AG08396 (cell line): ENCODE data around the gene RBM5.

Experiments used
- DNase-seq: peaks from one replicate; pipeline ENCODE4 v3.0.0; 2012; ENCODE audit warnings: low spot score, mixed read lengths

The RBM5 gene

DNA sequence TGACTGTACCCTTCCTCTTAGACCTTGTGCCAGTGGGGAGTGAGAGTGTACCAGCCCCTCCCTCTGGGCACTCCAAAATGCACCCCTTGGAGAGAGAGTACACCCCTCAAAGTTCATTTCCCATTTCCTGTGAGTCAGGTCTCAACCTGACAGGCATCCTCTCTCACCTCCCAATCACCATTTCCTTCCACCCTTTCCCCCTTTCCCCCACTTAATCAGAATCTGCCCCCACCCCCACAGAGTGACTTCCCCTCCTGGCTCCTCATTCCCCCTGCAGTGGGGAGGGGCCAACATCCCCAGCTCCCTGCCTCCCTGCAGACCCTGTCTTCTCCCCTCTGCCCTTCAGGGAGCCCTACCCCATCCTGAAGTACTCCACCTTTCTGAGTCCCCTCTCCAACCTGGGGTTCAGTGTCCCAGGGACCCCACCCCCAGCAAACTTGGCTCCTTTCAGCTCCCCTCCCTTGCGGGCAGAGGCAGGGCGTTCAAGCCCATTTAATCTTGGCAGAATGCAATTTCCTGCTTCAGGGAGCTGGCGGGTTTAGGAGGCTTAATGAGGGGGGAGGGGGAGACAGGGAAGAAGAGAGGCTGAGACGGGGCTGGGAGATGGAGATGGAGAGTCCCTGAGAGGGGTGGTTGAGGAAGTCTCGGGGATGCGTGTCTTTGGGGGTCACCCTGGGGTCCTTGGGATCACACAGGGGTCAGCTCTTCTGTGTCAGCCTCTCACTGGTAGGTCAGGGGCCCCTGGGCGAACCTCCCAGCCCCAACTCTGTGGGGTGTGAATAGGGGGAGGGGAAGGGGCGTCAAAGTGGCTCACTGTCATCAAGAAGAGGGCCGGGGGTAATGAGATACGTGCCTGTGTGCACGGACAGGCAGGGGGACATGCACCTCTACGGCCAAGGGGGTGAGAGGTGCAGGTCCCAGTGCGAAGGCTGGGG lies 49.8 kb downstream of the RBM5 start:
- no peak for DNase-seq

DNA sequence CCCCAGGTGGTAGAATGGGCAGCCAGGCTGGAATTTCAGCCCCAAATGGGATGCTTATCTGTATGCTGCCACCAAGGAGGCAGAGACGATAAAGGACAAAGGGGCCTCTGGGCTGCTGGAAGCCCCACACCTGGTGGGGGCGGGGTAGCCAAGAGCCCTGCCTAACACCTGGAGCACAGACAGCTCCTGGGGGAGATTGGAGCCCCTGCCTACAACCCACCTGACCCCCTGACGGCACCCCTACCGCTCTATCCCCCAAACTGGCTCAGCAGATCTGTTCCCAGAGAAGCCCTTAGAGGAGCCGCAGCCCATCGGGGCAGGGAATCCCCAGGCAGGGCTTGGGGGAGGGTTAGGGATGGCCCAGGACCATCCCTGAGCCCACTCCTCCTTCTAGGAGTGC lies 50.6 kb downstream of the RBM5 start:
- DNase-seq, result no peak

DNA sequence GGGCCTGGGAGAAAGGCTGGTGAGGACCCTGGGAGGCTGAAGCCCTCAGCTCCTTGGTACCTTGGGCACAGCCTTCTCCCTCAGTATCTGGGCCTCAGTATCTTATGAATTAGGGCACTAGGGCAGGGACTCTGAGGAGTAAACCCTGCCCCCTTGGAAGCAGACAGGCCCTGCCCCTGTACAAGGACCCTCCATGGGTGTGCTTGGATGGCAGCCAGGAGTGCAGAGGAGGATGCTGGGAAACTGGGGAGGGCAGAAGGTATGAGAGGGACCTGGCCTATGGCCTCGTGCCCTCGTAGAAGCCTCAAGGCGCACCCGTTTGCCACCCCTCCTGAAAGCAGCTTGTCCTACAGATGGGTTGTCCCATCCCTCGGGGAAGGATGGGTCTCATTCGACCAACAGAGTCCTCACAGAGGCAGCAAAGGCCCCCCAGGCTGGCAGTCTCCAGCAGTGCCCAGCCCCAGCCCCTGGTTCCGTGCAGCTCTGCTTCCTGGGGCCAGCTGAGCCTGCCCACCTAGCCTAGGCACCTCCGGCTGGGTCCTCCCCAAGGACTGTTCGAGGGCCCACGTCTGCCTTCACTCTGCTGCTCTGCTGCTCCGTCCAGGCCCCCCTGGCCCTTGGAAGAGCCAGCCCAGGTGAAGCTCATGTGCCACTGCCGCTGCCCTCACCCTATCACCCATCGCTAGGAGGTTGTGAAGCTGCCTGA lies 51.2 kb downstream of the RBM5 start:
- no peak for DNase-seq

DNA sequence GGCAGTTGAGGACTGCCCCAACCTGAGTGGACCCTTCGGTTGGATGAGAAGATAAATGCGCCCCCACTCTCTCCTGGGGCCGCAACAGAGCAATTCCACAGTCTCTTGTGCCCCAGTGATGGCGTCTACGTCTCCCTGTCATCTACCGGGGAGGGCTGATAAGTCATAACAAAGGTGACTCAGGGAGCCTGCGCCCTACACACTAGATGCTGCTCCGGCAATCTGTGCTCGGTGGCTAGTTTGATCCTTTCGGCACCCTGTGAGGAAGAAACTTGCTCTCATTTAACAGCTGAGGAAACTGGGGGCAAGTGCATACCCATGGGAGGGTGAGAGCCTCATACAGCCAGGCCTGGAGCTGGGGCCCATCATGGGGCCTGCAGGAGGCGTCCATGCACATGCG lies 52.3 kb downstream of the RBM5 start:
- DNase-seq, result no peak

DNA sequence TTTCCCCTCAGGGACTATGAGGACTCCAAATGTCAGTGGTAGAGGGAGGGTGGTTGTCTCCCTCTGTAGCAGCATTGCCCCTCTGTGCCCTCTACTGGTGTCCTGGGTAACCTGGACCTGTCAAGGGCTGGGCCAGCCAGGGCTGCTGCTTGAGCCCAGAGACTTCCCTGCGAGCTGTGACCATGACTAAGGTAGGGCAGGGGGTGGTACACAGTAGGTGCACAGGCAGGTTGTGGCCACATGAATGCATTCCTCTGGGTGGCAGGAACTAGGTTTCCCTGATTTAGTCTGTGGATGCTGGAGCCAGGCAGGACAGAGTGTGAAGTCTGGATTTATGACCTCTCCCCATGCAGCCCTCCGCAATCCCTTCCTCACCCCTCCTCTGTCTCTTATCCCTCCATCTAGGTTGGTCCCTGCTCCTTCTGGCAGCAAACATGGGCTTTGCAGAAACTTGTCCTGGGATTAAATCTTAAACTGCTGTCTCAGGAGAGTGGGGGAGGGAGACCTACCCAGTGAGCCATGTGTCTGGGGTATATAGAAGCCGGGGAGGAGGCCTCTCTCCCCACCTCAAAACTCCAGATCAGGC lies 57.7 kb downstream of the RBM5 start:
- no peak for DNase-seq

DNA sequence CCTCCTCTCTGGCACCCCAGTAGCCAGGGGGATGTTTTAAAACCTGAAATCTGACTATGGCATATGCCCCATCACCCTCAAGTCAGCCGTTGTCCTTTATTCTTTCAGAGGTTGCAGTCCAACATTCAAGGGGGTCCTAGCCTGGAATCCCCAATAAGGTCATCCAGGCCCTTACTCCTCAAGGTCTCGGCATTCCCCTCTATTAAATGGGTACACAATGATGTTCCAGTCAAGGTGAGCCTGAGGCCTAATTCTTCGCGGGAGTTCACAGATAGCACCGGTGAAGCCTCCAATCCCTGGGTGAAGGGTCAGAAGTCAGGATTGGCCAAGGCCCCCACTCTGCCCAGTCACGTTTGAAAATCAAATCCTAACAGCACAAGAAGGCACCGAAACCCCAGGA lies 58.3 kb downstream of the RBM5 start:
- no peak for DNase-seq

DNA sequence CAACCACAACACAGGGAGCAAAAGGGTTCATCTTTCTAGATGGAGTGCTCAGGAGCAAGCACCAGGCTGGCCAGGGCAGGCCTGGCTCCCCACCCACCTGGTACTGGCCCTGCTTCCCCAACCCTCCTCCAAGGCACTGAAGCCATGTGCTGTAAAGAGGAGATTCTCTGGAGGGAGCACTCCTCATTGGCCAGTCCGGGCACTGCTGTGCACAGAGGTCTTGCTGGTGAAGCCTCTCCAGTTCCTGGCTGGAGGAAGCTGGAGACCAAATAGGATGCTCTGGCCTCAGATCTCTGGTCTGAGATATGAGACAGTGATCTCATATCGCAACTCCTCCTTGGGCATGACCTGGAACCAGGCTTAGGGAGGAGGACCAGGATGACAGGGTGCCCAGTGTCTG lies 58.7 kb downstream of the RBM5 start:
- no peak for DNase-seq

DNA sequence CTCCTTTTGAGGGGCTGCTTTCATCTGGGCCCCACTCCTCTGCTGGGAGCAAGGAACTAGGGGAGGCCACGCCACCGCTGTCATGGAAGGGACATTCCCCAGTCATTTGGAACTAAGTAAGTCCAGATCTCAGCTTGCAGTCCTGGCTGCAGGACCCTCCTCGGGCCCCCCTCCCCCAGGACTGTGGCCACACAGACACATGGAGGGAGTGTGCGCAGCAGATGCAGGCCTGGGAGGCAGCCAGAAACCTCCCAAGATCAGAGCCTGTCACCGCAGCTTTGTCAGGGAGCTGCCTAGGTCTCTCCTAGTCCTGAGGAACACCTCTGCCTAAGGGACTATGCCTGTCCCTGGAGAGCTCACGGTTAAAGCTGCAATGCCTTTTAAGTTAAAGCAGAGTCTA lies 59.1 kb downstream of the RBM5 start:
- no peak for DNase-seq

DNA sequence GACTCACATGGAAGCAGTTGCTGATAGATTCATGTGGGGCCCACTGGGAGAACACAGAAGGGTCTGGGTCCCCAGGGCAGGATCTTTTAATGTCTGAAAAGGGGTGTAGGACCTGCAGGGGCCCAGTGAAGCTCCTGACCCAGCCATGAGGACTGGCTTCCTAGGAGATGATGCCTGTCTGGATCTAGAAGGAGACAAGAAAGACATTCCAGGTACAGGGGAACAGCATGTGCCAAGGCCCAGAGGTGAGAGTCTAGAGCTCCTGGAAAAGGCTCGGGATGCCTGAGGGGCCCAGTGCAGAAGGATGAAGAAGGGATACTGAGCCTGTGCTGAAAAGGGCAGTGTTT lies 61.7 kb downstream of the RBM5 start:
- no peak for DNase-seq

DNA sequence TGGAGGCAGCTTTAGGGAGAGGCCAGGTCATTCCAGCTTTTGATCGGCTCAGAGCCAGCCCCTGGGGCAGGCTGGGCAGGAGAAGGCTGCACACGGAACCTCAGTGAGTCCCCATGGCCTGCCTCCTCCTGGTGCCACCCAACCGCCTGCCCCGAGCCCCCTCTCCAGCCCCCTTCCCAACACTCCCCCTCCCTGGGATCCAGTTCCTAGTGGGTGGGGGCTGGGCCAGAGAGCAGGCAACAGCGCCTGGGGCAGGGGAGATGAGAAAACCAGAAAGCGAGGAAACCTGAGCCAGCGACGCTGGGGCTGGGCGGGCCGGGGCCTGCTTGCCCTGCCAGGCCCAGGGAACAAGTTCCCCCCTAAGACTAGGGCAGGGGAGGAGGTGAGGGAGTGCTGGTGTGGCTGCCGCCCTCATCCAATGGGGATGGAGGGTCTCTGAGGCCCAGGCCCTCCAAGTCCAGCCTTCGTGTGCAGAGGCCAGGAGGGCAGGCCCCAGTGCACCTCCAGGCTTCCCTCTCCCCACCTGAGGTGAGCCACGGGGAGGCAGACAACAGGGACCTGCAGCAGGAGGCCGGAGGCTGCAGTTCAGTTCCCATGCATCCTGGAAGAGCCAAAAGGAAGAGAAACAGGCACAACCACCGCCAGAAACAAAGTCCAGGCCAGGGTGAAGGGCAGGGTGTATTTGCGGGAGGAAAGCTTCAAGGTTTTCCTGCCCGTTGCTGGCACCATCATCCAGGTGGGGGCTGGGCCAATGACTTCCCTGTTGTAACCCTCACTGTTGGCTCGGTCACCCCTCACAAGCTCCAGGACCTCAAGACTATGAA lies 62.4 kb downstream of the RBM5 start:
- no peak for DNase-seq

DNA sequence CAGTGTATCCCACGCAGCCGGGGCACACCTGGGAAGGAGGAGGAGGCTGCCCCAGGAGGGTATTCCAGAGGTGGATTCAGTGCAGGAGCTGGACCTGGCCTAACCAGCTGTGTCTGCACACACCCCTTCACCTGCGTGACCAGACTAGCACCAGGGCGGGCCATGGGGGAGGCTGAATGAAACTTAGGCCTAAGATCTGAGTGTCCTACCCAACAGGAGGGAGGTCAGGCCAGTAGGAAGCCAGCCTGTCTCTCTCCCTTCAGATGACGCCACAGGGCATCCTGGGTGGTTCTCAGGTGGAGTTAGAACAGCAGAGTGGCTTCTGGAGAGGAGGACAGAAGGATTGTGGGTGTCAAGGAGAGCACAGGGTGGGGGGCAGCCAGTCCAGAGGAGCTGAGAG lies 63.0 kb downstream of the RBM5 start:
- DNase-seq, result no peak

DNA sequence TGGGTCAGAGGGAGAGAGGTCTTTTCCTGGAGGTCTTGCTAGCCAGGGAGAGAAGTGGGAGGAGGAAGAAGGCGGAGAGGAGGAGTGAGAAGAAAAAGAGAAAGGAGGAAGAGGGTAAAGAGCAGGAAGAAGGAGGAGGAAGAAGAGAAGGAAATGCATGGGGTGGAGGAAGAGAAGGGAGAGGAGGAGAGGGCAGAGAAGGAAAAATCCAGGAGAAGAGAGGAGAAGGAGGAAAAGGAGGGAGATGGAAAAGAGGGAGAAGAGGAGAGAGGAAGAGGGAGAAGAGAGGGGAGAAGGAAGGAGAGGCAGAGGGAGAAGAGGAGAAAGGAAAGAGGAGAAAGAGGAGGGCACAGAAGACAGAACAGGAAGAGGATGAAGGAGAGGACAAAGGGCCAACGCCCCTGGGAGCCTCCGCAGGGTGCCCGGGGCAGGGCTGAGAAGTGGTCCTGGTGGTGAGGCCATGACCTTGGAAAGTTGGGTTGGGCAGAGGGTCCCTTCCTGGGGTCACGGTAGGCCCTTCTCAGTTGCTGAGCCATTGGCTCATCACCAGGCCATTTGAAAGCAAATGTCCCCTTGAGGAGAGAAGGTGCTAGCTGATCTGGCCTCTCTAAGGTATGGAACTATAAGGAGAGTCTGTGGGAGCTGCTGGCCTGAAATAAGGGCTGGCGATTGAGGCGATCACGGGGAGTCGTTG lies 65.2 kb downstream of the RBM5 start:
- DNase-seq, result no peak

DNA sequence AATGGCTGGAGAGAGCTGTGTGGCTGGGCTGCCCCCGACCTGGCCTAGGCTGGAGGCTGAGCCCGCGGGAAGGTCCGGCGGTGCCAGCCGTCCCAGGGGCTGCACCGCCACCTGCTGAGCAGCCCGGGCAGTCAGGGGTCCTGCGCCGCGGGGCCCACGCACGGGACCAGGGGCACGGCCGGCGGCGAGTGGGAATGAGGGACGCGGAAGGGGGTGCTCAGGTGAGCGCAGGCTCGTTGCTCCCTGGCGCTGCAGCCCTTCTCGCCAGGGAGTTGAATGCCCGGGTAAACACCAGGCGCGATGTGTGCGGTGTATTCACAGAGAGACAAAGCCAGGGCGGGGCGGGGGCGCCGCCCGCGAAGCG lies 65.7 kb downstream of the RBM5 start:
- DNase-seq, result peak; percentile 39

DNA sequence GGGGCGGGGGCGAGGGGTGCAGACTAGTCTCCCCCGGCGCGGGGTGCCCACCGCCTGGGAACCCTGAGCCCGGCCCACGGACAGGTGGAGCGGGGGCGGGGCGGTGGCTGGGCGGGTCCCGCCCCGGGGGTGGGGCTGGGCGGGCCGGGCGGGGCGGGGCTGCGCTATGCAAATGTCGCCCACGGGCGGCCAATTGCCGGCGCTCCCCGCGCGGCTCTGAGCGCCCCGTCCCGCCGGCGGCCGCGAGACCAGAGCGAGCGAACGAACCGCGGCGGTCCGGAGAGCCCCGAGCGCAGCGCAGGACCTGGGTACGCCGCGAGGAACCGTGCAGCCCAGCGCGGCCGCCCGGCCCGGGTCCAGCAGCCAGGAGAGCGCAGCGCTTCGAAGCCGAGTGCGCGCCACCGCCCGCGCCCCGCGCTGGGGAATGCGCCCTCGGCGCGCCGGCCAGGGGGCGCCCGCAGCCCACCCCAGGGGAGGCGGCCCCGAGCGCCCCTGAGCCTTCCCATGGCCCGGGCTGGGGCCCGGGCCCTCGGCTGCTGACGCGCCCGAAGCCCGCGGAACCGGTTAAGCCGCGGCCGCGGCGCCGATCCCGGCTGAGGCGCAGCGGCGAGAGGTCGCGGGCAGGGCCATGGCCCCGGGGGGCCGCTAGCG lies 66.2 kb downstream of the RBM5 start, which contains the start of gene SEMA3F:
SEMA3F (plus strand) TSS at position 485 of the 651 bp plus-strand sequence. CDS start 4,299 bp downstream, outside the sequence.
- DNase-seq, result peak; percentile 96

DNA sequence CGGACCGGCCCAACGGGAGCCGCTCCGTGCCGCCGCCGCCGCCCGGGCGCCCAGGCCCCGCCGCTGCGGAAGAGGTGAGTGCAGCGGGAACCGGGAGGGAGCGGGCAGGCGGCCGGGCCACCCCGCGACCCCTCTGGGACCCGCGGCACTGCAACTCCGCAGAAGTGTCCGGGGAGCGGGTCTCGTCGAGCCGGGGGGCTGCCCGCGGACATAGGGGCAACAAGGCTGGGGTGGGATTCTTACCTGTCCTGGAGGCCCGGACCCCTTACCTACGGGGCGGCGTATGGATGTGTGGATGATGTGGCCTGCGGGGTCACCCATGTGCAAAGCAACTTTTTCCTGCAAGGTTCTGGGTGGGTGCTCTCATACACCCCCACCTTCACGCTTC lies 66.8 kb downstream of the RBM5 start:
- DNase-seq, result no peak

DNA sequence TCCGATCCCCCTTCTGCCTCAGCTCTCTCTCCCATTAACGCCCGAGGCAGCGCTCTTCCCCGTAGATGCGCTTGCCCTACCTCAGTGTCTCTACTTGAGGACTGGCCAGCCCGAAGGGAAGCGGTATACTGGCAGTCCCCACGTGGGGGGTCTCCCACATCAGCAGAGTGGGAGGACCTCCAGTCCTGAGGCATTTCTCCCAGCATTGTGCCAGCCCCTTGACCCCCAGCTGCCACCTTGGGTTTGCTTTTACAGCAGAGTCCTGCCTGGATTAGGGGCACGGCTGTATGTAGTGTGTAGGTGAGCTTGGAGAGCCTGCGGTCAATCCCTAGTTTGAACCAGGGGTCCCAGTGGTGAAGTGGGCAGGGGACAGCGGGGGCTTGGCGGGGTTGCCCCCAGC lies 67.2 kb downstream of the RBM5 start:
- peak; percentile 37 for DNase-seq

DNA sequence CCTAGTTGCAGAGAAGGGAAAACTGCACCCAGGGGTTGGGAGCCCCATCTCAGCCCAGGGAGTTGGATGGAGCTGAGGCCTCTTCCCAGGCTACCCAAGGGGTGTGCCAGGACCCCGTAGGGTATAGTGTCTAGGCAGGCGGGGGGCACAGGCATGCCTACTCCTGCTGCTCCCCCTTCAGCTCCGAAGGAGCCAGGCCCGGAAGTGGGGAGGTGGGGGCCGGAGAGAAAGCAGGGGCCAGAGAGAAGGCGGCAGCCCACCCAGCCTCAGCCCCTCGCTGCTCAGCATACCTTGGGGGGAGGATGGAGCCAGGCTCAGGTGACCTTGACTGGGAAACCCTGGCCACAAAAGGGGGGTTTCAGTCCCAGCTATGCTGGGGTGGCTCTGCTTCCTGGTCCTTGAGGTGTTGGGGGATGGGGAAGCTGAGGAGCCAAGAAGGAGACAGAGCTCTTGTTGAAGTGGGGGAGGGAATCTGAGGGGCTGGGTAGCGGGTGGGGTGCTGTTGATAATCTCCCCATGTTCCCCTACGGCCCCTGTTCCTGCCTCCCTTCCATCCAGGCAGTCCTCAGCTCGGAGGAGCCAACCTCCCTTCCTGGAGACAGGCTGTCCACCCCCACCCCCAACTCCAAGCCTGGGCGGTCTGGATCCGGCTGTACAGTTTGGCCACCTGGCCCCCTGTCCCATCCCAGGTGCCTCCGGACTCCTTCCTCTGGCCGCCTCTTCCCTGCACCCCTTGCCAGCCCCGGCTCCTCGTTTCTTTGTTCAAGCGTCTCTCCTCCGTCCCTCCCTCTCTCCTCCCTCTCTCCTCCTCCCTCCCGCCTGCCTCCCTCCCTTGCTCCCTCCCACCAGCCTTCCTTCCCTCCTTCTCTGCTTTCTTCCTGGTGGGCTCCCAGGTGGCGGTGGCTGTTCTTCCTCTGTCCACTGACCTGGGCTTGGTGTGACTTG lies 68.1 kb downstream of the RBM5 start:
- DNase-seq, result peak; percentile 60

DNA sequence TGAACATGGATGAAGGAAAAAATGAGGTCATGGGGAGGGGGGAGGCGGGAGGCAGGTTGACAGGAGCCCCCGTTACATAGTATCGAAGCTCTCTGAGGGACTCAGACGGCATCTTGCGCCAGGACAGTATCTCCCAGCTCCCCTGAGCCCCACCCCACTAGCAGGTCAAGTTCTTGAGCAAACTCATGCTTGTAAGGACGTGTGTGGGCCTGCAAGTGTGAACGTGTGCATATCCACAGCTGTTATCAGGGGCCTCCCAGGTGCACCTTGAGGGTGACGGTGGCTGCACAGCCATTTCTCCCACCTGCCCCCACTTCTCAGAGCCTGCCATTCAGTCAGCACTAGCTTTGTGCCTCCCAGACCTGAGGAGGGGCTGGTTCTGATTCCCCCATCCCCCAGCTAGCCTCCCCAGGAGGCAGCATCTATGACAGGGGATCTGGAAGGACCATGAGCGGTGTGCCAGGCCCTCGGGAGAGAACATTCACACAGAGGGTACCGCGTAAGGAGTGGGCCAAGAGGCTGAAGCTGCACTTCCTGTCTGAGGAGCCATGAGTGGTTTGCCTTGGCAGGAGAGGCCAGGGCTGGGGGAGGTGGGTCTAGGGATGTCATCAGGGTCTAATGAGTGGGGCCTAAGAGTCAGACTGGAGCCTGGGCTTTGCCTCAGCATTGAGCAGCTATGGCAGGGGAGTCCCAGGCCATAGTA lies 69.3 kb downstream of the RBM5 start:
- no peak for DNase-seq

DNA sequence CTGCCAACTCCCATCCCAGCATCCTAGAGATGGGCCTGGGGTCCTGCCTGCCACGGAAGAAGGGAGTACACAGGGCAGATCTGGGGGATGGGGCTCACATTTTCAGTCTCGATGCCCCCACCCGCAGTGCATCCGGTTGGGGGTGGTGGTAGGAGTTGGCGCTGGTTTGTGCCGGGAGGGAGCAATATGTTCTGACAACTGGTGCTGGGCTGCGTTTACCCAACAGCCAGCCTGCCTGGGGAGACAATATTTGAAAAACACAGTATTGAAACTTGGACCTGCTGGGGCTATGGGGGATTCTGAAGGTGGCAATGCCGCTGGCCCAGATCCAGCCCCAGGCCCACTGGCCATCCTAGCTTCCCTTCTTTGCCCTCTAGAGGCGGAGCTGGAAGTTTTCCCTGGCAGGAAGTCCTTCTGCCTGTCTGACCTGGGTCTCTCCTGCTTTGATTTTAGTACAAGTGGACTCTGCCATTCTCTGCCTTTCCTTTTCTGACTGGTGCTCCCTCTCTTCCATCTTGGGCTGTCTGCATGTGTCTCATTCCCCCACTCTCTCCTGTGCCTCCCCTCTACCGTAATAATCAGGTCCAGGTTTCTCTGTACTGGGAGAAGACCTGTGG lies 69.9 kb downstream of the RBM5 start:
- DNase-seq, result no peak
